Myocyte (in vitro differentiated cells): ENCODE data around the gene NBEA. TPM values are rescaled to one million over a fixed set of nuclear protein-coding genes. Genes with fewer than 3 reads are reported as not detected.

ENCODE experiments used
- DNase-seq: peaks from one replicate; pipeline ENCODE4 v3.0.0-alpha.2; 2012; ENCODE audit warnings: low read depth
- total RNA-seq: library from RNA; depleted of rRNA; stranded (reverse); fragments of >200 nt; gene quantifications from 2 replicates; pipeline ENCODE4 v1.2.3, GENCODE V29; 2014

NBEA gene
- total RNA-seq, 1 donor from 2014 or later = 4.2 TPM

DNA sequence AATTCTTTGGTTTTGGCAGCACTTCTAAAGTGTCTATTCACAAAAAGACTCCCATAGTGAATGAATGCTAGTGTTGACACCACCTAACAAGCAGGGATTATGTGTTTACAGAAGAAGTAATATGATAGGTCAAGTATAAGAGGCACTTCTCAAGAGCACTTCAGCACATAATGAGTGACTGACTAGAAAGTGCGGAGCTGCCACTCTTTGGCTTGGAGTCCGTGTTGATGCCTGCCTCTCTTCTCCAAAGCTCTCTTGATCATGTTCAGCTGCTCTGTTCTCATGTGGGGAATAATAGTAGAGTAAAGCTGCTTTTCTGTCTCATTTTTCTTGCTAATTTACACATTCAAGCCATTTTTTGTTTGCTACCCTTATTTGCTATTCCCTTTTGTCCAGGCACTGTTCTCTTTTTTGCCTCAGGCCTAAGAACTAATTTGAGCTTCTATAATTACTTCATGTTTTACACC, 557.2 kb downstream of the NBEA start:
- DNase-seq = no peak

- DNase-seq = no peak
Measured at GRCh38 chr13:35499676-35500075, 557.6 kb downstream of the NBEA start.

- DNase-seq = no peak
Measured at GRCh38 chr13:35500144-35500543, 558.1 kb downstream of the NBEA start.

GRCh38 chr13:35501661-35502235, 559.7 kb downstream of the NBEA start:
- DNase-seq = no peak

DNA sequence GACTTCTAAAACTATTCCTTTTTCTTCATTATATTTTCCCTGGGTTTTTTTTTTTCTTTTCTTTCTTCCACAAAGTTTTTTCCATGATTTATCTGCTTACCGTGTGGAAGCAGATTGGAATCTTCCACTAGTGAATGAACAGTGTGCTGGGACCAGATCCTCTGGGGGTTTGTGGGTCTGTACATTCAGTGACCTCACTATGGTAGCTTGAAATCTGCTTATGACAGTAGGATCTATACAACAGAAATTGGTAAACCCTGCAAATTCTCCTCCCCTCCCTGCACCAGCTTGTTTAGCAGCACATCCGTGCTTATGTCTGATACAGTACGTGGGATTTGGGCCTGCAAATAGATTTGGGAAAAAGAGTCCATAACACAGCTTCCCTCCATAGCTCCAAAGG, 560.4 kb downstream of the NBEA start:
- DNase-seq = no peak

DNA sequence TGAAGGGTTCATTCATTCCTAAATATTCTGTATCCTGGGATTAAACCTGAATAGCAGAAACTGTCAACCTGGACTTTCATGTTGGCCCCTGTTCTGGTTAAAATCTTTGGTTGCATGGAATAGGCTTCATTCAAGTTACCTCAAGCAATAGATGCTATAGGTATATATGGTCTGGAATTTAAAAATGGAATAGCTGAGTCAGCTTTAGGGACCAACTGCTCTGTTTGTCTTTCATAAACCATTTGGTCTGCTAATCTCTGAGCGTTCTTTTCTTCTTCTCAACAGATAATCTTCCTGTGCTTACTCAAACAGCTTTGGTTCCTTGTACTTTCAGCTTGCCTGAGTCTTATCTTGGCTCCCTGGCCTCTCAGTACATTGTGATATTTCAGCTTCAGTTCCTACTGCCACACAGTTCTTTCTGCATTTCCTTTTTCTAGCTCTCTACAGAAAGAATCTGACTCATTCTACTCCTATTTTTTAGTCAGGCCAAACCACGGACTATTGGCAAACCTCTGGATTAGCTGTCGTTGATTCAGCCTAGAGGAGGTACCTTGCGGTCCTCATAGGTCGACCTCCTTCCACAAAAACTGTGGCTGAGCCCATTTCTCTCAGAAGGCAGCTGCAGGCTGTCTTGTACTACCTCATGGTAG, 570.3 kb downstream of the NBEA start:
- DNase-seq = peak; percentile 51

GRCh38 chr13:35514061-35514477, 572.0 kb downstream of the NBEA start:
- DNase-seq = no peak

DNA sequence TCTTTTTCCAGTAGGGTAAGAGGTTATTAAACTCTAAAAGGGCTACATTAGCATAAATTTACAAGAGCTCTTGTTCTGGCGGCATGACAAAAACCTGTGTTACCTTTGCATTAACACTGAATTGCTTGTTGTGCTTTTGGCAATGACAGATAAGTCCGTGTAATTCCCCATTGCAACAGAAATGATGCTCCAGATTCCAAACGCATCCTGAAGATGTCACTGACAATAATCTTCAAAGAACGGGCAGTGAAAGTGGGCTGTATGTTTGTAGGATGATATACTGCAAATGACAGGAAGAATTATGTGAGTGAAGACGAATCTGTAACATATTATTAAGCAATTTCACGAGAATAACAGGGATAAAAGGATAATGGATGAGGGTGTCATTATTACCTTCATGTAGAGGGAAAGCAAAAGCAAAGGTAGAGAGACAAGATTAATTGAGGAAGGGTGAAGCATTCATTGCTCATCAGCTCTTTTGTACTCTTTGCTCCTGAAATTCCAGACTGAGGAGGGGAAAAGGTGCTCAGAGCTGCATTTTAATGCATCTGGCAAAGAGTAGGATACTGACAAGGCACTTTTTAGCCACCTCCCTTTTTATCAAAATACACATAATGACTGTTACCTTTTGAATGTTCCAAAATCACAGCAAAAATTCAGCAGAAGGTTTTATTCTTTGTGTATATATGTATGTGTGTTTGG, 572.9 kb downstream of the NBEA start:
- DNase-seq = no peak

DNA sequence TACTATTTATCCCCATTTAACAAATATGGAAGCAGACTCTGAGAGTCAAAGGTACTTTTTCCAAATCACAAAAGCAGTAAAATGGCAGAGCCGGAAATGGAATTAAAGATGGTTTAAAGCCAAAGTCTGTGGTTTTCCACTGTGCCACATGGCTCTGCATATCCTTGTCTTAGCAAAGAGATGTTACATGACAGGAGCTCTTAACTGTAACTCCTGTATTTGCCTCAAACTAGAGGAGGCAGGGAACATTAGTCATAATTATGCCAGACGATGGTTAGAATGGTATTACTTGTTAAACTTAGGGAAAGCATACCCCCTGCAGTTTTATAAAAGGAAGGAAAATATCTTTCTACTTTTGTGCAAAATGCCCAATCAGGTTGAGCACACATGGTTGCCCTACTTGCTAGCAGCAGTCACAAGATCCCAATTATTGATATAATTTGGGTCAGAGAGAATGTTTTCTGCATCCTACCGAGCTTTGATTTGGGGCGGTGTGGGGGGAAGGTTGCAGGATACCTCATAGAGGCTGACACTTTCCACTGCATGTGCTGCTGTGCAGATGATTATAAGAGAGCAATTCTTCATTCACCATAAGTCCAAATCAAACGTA, 576.4 kb downstream of the NBEA start:
- DNase-seq = peak; percentile 1

GRCh38 chr13:35524171-35524570, 582.1 kb downstream of the NBEA start:
- no peak for DNase-seq

GRCh38 chr13:35526577-35526976, 584.5 kb downstream of the NBEA start:
- DNase-seq = no peak

DNA sequence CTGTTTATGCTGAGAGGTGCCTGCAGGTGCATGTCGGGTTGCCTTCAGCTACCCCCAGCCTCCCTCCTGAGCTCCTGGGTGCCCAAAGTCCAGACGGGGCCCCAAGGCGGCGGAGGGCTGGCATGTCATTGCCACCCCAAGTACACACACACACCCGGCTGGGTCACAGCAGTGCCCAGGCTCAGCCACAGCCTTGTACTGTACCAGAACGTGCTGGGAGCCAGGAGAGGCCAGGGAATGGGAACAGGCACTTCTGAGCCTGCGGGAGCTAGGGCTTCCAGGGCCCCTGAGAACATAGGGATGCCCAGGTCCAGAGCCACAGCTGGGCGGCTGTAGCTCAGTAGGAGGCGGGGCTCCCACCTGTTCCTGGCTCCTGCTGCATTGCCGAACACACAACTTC, 585.4 kb downstream of the NBEA start:
- no peak for DNase-seq

DNA sequence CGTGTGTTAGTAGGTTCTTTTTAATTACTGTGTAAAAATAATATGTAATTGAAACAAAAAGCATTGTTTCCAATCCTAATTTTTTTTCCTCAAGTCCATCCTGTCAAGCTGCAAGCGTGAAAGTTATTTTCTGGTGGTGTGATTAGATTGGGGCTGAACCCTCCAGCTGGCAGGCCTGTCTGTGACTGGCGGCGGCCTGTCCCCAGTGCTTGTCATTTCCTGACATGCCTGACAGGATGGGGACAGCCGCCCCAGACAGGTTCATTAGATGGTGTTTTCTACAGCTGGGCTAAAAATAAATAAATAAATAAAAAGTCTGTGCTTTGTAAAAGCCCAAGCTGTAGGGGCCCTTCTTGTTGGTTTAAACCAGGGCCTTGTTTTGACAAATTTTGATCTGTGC, 588.1 kb downstream of the NBEA start:
- DNase-seq = no peak

DNA sequence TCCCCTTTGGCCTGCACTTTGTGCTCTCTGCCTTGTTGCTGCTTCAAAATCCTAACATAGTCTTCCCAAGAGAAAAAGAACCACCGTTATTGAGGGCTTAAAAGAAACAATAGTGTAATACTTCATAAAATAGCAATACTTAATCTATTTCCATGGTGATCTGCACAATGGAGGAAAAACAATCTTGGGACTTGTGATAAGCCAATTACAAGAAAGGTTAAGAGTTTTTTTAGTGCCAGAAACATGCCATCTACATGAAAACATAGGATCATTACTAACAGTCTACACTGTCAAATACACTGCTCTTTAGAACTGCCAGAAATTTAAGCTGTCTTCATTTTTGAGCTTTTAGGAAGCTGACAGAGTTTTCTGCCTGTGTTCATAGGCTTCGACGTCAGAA, 588.5 kb downstream of the NBEA start:
- DNase-seq = no peak

DNA sequence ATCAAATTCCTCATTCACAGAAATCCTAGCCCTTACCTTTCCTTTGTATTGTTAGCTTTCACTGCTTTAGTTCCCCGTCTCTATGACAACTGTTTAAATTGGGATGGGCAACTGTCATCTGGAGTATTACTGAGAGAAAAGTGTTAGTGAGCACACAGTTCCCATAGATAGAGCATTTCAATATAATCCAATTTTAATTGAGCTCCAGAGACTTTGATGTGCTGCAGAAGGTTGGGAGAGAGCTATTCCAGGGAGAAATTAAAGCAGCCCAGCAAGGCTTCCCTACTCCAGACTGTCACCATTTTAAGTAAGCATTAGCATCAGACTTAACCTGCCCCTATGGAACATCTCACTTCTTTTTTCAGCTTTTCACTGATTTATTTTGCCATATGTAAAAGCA, 589.5 kb downstream of the NBEA start:
- DNase-seq = no peak

DNA sequence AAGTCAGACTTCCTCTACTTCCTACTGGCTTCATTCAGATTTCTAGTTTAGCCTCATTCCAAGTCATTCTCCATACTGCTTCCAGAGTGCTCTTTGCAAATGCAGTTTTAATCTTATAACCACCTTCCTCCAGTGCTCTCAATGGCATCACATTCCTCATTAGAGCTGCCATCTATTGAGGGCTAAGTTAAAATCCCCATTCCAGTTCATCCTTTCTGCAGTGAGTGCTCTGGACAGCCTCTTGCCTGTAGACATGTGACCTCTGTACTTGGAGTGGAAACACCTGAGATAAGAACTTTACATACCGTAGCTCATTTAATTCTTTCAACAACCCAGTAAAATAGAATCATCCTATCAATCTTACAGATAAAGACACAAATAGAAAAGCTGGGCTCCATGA, 592.3 kb downstream of the NBEA start:
- DNase-seq = no peak

DNA sequence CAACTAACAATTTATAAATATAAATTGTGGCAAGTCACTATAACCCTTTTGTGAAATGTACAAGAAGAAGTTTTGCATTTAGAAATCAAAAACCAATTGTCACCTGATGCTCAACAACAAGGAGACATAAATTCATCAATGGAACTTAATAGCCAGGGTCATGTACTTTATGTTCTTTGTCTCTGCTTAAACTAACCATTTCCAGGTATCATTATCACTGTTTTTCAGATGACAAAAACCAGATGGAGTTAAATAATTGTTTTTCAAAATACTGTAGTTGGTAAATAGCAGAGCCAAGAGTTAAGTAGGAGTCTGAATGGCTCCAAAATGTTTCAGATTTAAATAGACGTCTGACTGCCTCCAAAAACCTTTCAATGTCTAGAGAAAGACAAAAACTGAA, 606.7 kb downstream of the NBEA start:
- no peak for DNase-seq

DNA sequence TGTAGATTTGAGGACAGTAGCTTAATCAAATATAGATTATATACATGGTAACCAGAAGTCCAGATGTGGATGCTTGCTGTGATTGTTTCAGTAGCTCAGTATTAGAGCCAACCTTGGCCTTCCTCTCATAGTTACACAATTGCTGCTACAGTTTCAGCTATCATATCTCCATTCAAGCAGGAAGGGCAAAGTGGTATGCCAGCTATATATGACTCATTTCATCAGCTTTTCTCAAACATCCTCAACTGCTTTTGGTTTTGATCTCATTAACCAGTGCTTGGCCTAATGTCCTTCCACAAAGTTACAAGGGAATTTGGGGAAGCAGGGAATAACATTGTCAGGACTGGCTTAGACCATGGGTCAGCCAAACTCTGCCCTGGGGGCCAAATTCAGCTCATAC, 607.4 kb downstream of the NBEA start:
- DNase-seq = peak; percentile 22

- DNase-seq = no peak
Measured at GRCh38 chr13:35552172-35552844, 610.2 kb downstream of the NBEA start.

GRCh38 chr13:35554972-35555623, 613.0 kb downstream of the NBEA start:
- no peak for DNase-seq

DNA sequence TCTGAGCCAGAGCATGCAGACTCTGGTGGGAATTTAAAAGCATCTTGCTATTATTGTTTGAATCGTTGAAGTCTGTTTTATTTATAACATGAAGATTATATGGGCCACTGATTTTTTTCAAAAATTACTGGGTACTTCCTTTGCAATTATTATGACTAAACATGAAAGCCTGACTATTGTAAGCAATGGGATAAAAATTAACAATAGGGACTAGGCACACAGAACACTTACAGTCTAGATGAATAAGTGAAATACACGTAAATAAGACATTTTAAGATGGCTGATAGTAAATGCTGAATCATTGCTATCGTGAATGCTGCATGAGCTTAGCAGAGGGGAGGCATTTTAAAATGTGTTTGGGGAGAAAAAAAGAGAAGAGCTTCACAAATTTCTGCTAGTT, 615.4 kb downstream of the NBEA start:
- no peak for DNase-seq
